HG02885 (cell line): ENCODE data around the gene GPR17.
A peak's percentile ranks its signal among the peaks of the same experiment; 100 is the strongest.

Source experiments
- ATAC-seq: cut with Tn5 transposase; IDR thresholded peaks from one replicate; pipeline ENCODE4 v1.9.1; 2021; ENCODE audit warnings: mild to moderate bottlenecking; ENCODE audit not compliant: unreplicated experiment, poor library complexity

The GPR17 gene

GRCh38 chr2:127681976-127682857 lies 36.3 kb downstream of the GPR17 start:
- ATAC-seq = no peak

- ATAC-seq = no peak
These were observed 37.1 kb downstream of the GPR17 start for GRCh38 chr2:127683056-127683455.

- no peak for ATAC-seq
These were observed 37.8 kb downstream of the GPR17 start for GRCh38 chr2:127683757-127684156.

- ATAC-seq = no peak
These were observed 39.6 kb downstream of the GPR17 start for GRCh38 chr2:127685410-127686080.

GRCh38 chr2:127688405-127688804 lies 42.5 kb downstream of the GPR17 start:
- ATAC-seq = no peak

- ATAC-seq = no peak
These were observed 44.7 kb downstream of the GPR17 start for GRCh38 chr2:127690696-127691095.

GRCh38 chr2:127694986-127695385 lies 49.0 kb downstream of the GPR17 start:
- ATAC-seq = no peak

- no peak for ATAC-seq
These were observed 49.8 kb downstream of the GPR17 start for GRCh38 chr2:127695491-127696472.

GRCh38 chr2:127697482-127698180 lies 51.7 kb downstream of the GPR17 start:
- no peak for ATAC-seq

GRCh38 chr2:127698553-127699355 lies 52.8 kb downstream of the GPR17 start:
- ATAC-seq = no peak

GRCh38 chr2:127700527-127701192 lies 54.7 kb downstream of the GPR17 start:
- peak; percentile 51 for ATAC-seq

GRCh38 chr2:127701193-127701650 lies 55.3 kb downstream of the GPR17 start, which contains the start of gene SFT2D3:
SFT2D3 (plus strand) TSS chr2:127701497; CDS start chr2:127701529, 32 bp downstream.
- peak; percentile 77 for ATAC-seq

GRCh38 chr2:127701651-127702394 lies 55.9 kb downstream of the GPR17 start:
- ATAC-seq = peak; percentile 55
